GM21723 (cell line): Measurements from ENCODE around the gene GSG1L.

Experiments used
- ATAC-seq: cut with Tn5 transposase; IDR thresholded peaks from one replicate; pipeline ENCODE4 v1.9.1; 2021; ENCODE audit warnings: mild to moderate bottlenecking, moderate library complexity; ENCODE audit not compliant: unreplicated experiment

GSG1L gene

GRCh38 chr16:28027055-28027454, 36.5 kb downstream of the GSG1L start:
- no peak for ATAC-seq

GRCh38 chr16:28025631-28026030, 37.9 kb downstream of the GSG1L start:
- no peak for ATAC-seq

- no peak for ATAC-seq
Observed at GRCh38 chr16:28019218-28019617, 44.3 kb downstream of the GSG1L start.

GRCh38 chr16:28014851-28015250, 48.7 kb downstream of the GSG1L start:
- no peak for ATAC-seq

GRCh38 chr16:28013878-28014277, 49.6 kb downstream of the GSG1L start:
- ATAC-seq = no peak

GRCh38 chr16:28013392-28013791, 50.1 kb downstream of the GSG1L start:
- no peak for ATAC-seq

- no peak for ATAC-seq
Observed at GRCh38 chr16:28011971-28012445, 51.5 kb downstream of the GSG1L start.

- no peak for ATAC-seq
Observed at GRCh38 chr16:28011223-28011622, 52.3 kb downstream of the GSG1L start.

- ATAC-seq = no peak
Observed at GRCh38 chr16:28010671-28011070, 52.8 kb downstream of the GSG1L start.

- no peak for ATAC-seq
Observed at GRCh38 chr16:28009586-28010373, 53.7 kb downstream of the GSG1L start.

GRCh38 chr16:28003923-28004322, 59.6 kb downstream of the GSG1L start:
- no peak for ATAC-seq

- no peak for ATAC-seq
Observed at GRCh38 chr16:28003021-28003865, 60.3 kb downstream of the GSG1L start.

- ATAC-seq = no peak
Observed at GRCh38 chr16:28001642-28002041, 61.9 kb downstream of the GSG1L start.

- ATAC-seq = no peak
Observed at GRCh38 chr16:28001184-28001583, 62.3 kb downstream of the GSG1L start.

- no peak for ATAC-seq
Observed at GRCh38 chr16:28000314-28001169, 63.0 kb downstream of the GSG1L start.

- ATAC-seq = no peak
Observed at GRCh38 chr16:27999687-28000086, 63.8 kb downstream of the GSG1L start.

GRCh38 chr16:27995378-27995777, 68.1 kb downstream of the GSG1L start:
- ATAC-seq = no peak

- no peak for ATAC-seq
Observed at GRCh38 chr16:27994686-27995085, 68.8 kb downstream of the GSG1L start.

- no peak for ATAC-seq
Observed at GRCh38 chr16:27993587-27993986, 69.9 kb downstream of the GSG1L start.

- no peak for ATAC-seq
Observed at GRCh38 chr16:27991876-27992275, 71.6 kb downstream of the GSG1L start.

- ATAC-seq = no peak
Observed at GRCh38 chr16:27985981-27986380, 77.5 kb downstream of the GSG1L start.
